HEK293T (cell line): ENCODE data around the gene MRPS26.
"Not testable (repeated sequence)": the region's sequence is repeated elsewhere in the genome, so short reads cannot be mapped to it uniquely, and the experiment has no call there.

Source experiments
- CTCF ChIA-PET: fragments of 350-600 bp; formaldehyde crosslinking; extraction: SDS; loops from one replicate; lab custom pipeline; 2021; ENCODE audit warnings: antibody characterized with exemption, inconsistent platforms; lab: Yijun Ruan, JAX
- POLR2A ChIA-PET: fragments of 350-600 bp; formaldehyde crosslinking; extraction: SDS; loops from one replicate; lab custom pipeline; 2020; ENCODE audit warnings: antibody characterized with exemption, inconsistent platforms; lab: Yijun Ruan, JAX
- DNase-seq: peaks from one replicate; pipeline ENCODE4 v3.0.0; 2012; ENCODE audit warnings: mixed read lengths; ENCODE audit errors: extremely low spot score
- ARNT ChIP-seq: fragments of 450-650 bp; IDR thresholded peaks from 2 replicates; pipeline ENCODE4 v1.6.1; 2017; ENCODE audit warnings: mild to moderate bottlenecking
- BHLHE40 ChIP-seq: fragments of 450-650 bp; IDR thresholded peaks from 2 replicates; pipeline ENCODE4 v1.6.1; 2016; ENCODE audit warnings: mild to moderate bottlenecking, moderate library complexity, borderline replicate concordance
- CTBP1 ChIP-seq: fragments of 450-650 bp; IDR thresholded peaks from 2 replicates; pipeline ENCODE4 v1.6.1; 2016; ENCODE audit warnings: borderline replicate concordance
- ELF4 ChIP-seq: fragments of 450-650 bp; IDR thresholded peaks from 2 replicates; pipeline ENCODE4 v1.6.1; 2017; ENCODE audit warnings: antibody characterized with exemption
- FOXA1 ChIP-seq: fragments of 450-650 bp; IDR thresholded peaks from 2 replicates; pipeline ENCODE4 v1.6.1; 2016; ENCODE audit warnings: mild to moderate bottlenecking
- FOXK2 ChIP-seq: fragments of 450-650 bp; IDR thresholded peaks from 2 replicates; pipeline ENCODE4 v1.6.1; 2016; ENCODE audit warnings: mild to moderate bottlenecking
- FOXM1 ChIP-seq: fragments of 450-650 bp; IDR thresholded peaks from 2 replicates; pipeline ENCODE4 v1.6.1; 2017; ENCODE audit warnings: mild to moderate bottlenecking, borderline replicate concordance
- HDGF ChIP-seq: fragments of 450-650 bp; IDR thresholded peaks from 2 replicates; pipeline ENCODE4 v1.6.1; 2017; ENCODE audit warnings: antibody characterized with exemption, borderline replicate concordance
- L3MBTL2 ChIP-seq: fragments of 450-650 bp; conservative IDR thresholded peaks from 2 replicates; pipeline ENCODE4 v1.6.1; 2016; ENCODE audit warnings: mild to moderate bottlenecking
- LEF1 ChIP-seq: fragments of 450-650 bp; IDR thresholded peaks from 2 replicates; pipeline ENCODE4 v1.6.1; 2017; ENCODE audit warnings: mild to moderate bottlenecking, borderline replicate concordance
- NFRKB ChIP-seq: fragments of 450-650 bp; IDR thresholded peaks from 2 replicates; pipeline ENCODE4 v1.6.1; 2016; ENCODE audit warnings: mild to moderate bottlenecking, moderate library complexity
- SP1 ChIP-seq: fragments of 450-650 bp; IDR thresholded peaks from 2 replicates; pipeline ENCODE4 v1.6.1; 2017
- SUZ12 ChIP-seq: fragments of 450-650 bp; IDR thresholded peaks from 2 replicates; pipeline ENCODE4 v1.6.1; 2016; ENCODE audit warnings: mild to moderate bottlenecking
- TARDBP ChIP-seq: fragments of 450-650 bp; IDR thresholded peaks from 2 replicates; pipeline ENCODE4 v1.6.1; 2016
- ZNF384 ChIP-seq: fragments of 450-650 bp; IDR thresholded peaks from 2 replicates; pipeline ENCODE4 v1.6.1; 2016
- TF ChIP-seq, protein P1 (sequence below): fragments of 450-650 bp; IDR thresholded peaks from 2 replicates; pipeline ENCODE4 v1.6.1; 2016

Gene MRPS26

DNA sequence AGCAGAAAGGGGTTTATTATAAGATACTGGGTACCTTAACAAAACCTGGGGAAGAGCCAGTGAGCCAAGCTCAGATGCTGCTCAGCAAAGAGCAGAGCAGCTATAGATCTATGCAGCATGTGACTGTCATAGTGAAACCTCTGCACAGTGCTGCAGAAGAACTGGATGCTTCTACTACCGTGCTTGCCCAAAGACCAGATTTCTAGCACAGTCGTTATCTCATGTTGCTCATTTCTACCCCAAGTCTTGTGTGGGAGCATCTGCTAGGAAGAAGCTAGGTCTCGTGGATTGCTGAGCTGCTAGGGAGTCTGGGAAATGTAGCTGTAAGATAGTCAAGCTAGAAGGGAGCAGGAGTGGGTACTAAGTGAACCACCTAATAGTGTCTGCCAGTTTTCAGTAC, 34.1 kb upstream of the MRPS26 start:
- CTCF ChIA-PET, result interaction anchor here (0.5 kb wide), 1 partner anchor 11 kb away, joined by 3 read pairs; no protein-coding TSS in a partner anchor
- TF ChIP-seq NFRKB (no peak), ARNT (no peak), BHLHE40 (no peak), L3MBTL2 (no peak), LEF1 (no peak)
- TF ChIP-seq, protein P1, sequence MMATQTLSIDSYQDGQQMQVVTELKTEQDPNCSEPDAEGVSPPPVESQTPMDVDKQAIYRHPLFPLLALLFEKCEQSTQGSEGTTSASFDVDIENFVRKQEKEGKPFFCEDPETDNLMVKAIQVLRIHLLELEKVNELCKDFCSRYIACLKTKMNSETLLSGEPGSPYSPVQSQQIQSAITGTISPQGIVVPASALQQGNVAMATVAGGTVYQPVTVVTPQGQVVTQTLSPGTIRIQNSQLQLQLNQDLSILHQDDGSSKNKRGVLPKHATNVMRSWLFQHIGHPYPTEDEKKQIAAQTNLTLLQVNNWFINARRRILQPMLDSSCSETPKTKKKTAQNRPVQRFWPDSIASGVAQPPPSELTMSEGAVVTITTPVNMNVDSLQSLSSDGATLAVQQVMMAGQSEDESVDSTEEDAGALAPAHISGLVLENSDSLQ, result no peak
- POLR2A ChIA-PET, result interaction anchor here (1.2 kb wide), 1 partner anchor 139 kb away, joined by 4 read pairs; the partner anchor contains the start of gene PTPRA
- DNase-seq, result no peak

DNA sequence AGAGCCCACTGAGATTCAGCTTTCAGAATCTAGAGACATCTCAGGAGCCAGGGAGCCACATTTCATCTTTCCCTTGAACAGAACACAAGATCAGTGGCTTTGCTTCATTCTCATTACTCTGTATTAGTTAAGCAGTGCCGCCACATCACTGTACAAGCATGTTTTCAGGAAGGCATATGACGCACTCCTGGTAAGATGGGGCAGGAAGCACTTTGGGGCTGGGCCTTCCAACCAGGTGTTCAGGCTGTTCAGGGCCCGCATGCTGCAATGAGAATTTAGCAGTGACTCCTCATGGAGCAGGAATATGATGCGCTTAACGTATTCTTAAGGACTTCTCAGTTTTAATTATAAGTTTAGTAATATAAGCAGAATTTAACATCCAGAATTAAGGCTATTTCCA, 32.1 kb upstream of the MRPS26 start:
- CTCF ChIA-PET, result no interaction called here
- POLR2A ChIA-PET, result no interaction called here
- TF ChIP-seq ELF4, result no peak
- TF ChIP-seq, protein P1, result no peak
- no peak for TF ChIP-seq HDGF
- no peak for TF ChIP-seq FOXM1
- DNase-seq, result no peak

DNA sequence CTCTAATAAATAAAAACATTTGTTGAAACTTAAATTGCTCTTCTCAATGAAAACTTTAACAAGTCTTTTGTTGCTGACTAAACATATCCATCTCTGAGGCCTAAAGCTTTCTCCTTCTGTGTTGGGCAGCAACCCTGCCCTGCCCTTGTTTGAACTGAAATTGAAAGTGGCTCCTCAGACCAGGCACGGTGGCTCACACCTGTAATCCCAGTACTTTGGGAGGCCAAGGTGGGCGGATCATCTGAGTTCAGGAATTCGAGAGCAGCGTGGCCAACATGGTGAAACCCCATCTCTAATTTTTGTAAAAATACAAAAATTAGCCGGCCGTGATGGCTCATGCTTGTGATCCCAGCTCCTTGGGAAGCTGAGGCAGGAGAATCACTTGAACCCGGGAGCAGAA, 31.7 kb upstream of the MRPS26 start:
- POLR2A ChIA-PET, result no interaction called here
- DNase-seq, result no peak
- CTCF ChIA-PET, result no interaction called here
- TF ChIP-seq LEF1, result no peak

DNA sequence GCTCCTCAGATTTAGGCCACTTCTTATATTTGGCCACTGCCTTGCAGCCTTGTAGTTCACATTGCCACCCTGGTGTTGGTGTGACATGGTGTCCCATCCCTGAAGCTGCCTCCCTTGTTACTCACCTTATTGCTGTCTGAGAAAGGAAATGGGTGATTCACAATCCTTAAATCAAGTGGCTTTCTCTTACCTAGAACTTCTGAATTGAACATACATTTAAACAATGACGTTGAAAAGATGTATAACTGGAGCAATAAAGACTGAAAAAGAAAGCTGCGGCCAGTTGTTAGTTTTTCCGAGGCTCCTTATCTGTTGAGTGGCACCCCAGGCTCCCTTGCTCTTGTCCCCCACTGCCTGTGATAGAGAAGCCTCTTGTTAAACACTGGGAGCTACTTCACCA, 31.2 kb upstream of the MRPS26 start:
- no peak for TF ChIP-seq TARDBP
- TF ChIP-seq FOXM1, result no peak
- no peak for TF ChIP-seq SUZ12
- TF ChIP-seq HDGF, result no peak
- no peak for TF ChIP-seq FOXA1
- no peak for TF ChIP-seq FOXK2
- no peak for TF ChIP-seq NFRKB
- TF ChIP-seq BHLHE40, result no peak
- TF ChIP-seq ARNT, result no peak
- no peak for TF ChIP-seq LEF1
- no peak for TF ChIP-seq CTBP1
- no peak for TF ChIP-seq L3MBTL2
- no peak for TF ChIP-seq SP1
- TF ChIP-seq ZNF384, result no peak
- TF ChIP-seq ELF4, result no peak
- TF ChIP-seq, protein P1, result no peak
- no peak for DNase-seq
- ChIA-PET CTCF (interaction anchor here (0.8 kb wide), 1 partner anchor 198 kb away, joined by 3 read pairs; no protein-coding TSS in a partner anchor), POLR2A (no interaction called here)

DNA sequence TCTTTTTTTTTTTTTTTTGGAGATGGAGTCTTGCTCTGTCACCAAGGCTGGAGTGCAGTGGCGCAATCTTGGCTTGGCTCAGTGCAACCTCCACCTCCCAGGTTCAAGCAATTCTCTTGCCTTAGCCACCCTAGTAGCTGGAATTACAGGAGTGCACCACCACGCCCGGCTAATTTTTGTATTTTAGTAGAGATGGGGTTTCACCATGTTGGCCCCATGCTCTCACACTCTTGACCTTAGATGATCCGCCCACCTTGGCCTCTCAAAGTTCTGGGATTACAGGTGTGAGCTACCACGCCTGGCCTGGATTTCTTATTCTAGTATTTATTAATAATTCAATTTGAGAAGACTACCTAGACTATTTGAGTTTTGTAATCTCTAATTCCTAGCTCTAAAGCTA, 30.6 kb upstream of the MRPS26 start:
- POLR2A ChIA-PET, DNase-seq: not testable (repeated sequence)
- CTCF ChIA-PET, result interaction anchor here (0.8 kb wide), 1 partner anchor 199 kb away, joined by 3 read pairs; no protein-coding TSS in a partner anchor

DNA sequence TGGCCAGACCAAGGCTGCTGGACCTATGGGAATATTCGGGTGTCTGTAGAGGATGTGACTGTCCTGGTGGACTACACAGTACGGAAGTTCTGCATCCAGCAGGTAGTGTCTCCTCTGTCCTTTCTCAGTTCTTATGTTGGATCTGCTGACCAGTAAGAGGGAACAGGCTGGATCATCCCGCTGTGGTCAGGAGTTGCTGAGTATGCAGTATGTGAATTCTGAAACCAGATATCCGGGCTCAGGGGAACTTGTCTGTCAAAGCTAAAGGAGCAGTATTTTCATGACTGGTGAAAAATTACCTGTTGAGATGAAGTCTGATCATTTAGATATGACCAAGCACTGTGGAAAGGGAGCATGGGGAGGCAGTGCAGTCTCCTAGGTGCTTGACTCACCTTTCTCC, 24.5 kb upstream of the MRPS26 start:
- no peak for DNase-seq
- POLR2A ChIA-PET, result no interaction called here
- CTCF ChIA-PET, result no interaction called here
- no peak for TF ChIP-seq ARNT
- TF ChIP-seq SUZ12, result no peak
- TF ChIP-seq SP1, result no peak
- TF ChIP-seq FOXM1, result no peak
- no peak for TF ChIP-seq HDGF
- TF ChIP-seq ELF4, result no peak

DNA sequence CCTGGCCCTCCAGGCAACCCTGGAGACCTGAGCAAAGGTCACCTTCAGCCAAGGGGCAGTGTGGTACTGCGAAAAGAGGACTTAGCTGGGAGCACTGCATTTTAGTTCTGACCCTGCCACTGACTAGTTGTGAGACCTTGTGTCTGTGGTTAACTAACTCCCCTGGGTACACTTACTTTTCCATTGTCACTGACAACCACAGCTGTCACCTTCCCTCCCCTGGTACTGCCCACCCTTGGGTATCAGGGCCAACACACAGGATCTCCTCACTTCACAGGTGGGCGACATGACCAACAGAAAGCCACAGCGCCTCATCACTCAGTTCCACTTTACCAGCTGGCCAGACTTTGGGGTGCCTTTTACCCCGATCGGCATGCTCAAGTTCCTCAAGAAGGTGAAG, 24.1 kb upstream of the MRPS26 start:
- ChIA-PET POLR2A (no interaction called here), CTCF (no interaction called here)
- no peak for TF ChIP-seq ARNT
- TF ChIP-seq ZNF384, result no peak
- TF ChIP-seq, protein P1, result no peak
- no peak for TF ChIP-seq CTBP1
- no peak for TF ChIP-seq LEF1
- no peak for TF ChIP-seq HDGF
- TF ChIP-seq FOXM1, result no peak
- TF ChIP-seq FOXA1, result no peak
- TF ChIP-seq SP1, result no peak
- TF ChIP-seq TARDBP, result no peak
- TF ChIP-seq L3MBTL2, result no peak
- TF ChIP-seq SUZ12, result no peak
- TF ChIP-seq BHLHE40, result no peak
- TF ChIP-seq FOXK2, result no peak
- TF ChIP-seq ELF4, result no peak
- no peak for DNase-seq

DNA sequence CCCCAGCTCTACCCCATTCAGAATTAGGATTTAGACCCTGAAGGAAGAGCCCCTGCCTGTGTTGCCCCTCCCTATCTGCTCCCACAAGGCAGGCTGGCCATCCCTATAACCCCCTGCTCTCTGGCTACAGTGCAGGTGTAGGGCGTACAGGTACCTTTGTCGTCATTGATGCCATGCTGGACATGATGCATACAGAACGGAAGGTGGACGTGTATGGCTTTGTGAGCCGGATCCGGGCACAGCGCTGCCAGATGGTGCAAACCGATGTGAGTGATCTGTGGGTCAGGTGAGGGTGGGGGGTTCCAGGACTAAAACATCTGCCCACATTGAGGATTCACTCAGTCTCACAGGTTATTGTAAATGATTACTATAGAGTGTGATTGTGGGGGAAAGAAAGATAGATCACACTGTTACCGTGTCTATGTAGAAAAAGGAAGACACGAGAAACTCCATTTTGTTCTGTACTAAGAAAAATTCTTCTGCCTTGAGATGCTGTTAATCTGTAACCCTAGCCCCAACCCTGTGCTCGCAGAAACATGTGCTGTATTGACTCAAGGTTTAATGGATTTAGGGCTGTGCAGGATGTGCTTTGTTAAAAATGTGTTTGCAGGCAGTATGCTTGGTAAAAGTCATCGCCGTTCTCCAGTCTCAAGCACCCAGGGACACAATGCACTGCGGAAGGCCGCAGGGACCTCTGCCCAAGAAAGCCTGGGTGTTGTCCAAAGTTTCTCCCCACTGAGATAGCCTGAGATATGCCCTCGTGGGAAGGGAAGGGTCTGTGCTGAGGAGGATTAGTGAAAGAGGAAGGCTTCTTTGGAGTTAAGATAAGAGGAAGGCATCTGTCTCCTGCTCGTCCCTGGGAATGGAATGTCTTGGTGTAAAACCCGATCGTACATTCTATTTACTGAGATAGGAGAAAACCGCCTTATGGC, 23.0 kb upstream of the MRPS26 start:
- CTCF ChIA-PET, DNase-seq, POLR2A ChIA-PET: not testable (repeated sequence)
